PC-3 (cell line): ENCODE measurements around the gene FOS. TPM values are rescaled to one million over a fixed set of nuclear protein-coding genes. Genes with fewer than 3 reads are reported as not detected.

Experiments used
- ATAC-seq: fragments of 200-7000 bp; cut with Tn5 transposase; 2 replicates; pipeline ENCODE4 v1.9.1; 2020; ENCODE audit warnings: mild to moderate bottlenecking, moderate library complexity
- BruUV-seq: library from RNA; stranded (reverse); fragments of 400-500 nt; replicated peaks from 2 replicates; lab custom pipeline; 2021; lab: Mats Ljungman, UMichigan
- CTCF ChIA-PET: fragments of 300-600 bp; sonication (Branson Sonifier 250); formaldehyde crosslinking; loops from one replicate; lab custom pipeline; 2022; ENCODE audit warnings: antibody characterized with exemption; lab: Charles Lee
- POLR2A ChIA-PET: fragments of 300-600 bp; sonication (Branson Sonifier 250); formaldehyde crosslinking; loops from one replicate; lab custom pipeline; 2022; ENCODE audit warnings: antibody characterized with exemption; ENCODE audit not compliant: unreplicated experiment; lab: Charles Lee
- DNase-seq: peaks from one replicate; pipeline ENCODE4 v3.0.0-alpha.2; 2015
- H2AFZ ChIP-seq: fragments of 300-600 bp; sonication (generic); 2 replicates; pipeline ENCODE4 v1.6.0; 2016; ENCODE audit warnings: antibody characterized with exemption, low read length
- H3F3A ChIP-seq: fragments of 300-600 bp; sonication (generic); one replicate; pipeline ENCODE4 v1.6.0; 2017; ENCODE audit warnings: antibody characterized with exemption, low read length, control low read depth, mild to moderate bottlenecking; ENCODE audit not compliant: unreplicated experiment
- H3K27ac ChIP-seq: fragments of 300-600 bp; sonication (generic); 2 replicates; pipeline ENCODE4 v1.5.1; 2016; ENCODE audit warnings: mild to moderate bottlenecking, low read length
- H3K27me3 ChIP-seq: fragments of 300-600 bp; sonication (generic); 2 replicates; pipeline ENCODE4 v1.6.1; 2016; ENCODE audit warnings: low read length, mixed read lengths
- H3K36me3 ChIP-seq: fragments of 300-600 bp; sonication (generic); 2 replicates; pipeline ENCODE4 v1.6.1; 2016; ENCODE audit warnings: low read depth, mixed run types, low read length, mixed read lengths
- H3K4me1 ChIP-seq: fragments of 300-600 bp; sonication (generic); 2 replicates; pipeline ENCODE4 v1.5.1; 2016; ENCODE audit warnings: low read length; ENCODE audit not compliant: insufficient read depth
- H3K4me2 ChIP-seq: fragments of 300-600 bp; sonication (generic); 2 replicates; pipeline ENCODE4 v1.6.0; 2016; ENCODE audit warnings: low read length
- H3K4me3 ChIP-seq: fragments of 300-600 bp; sonication (generic); 2 replicates; pipeline ENCODE4 v1.5.1; 2016; ENCODE audit warnings: mild to moderate bottlenecking, low read length, mixed read lengths
- H3K79me2 ChIP-seq: fragments of 300-600 bp; sonication (generic); 2 replicates; pipeline ENCODE4 v1.6.1; 2017; ENCODE audit warnings: low read length, mixed read lengths
- H3K9ac ChIP-seq: fragments of 300-600 bp; sonication (generic); 2 replicates; pipeline ENCODE4 v1.6.0; 2016; ENCODE audit warnings: mild to moderate bottlenecking, low read length
- H3K9me2 ChIP-seq: fragments of 300-600 bp; sonication (generic); replicated peaks from 2 replicates; pipeline ENCODE4 v1.6.1; 2016; ENCODE audit warnings: mixed run types, low read length, mixed read lengths
- H3K9me3 ChIP-seq: fragments of 300-600 bp; sonication (generic); 2 replicates; pipeline ENCODE4 v1.6.1; 2016; ENCODE audit warnings: low read length, mixed read lengths
- H4K20me1 ChIP-seq: fragments of 300-600 bp; sonication (generic); 2 replicates; pipeline ENCODE4 v1.6.1; 2016; ENCODE audit warnings: low read length, mixed read lengths
- EZH2 ChIP-seq: fragments of 300-600 bp; sonication (generic); IDR thresholded peaks from one replicate; pipeline ENCODE4 v1.6.1; 2017; ENCODE audit warnings: antibody characterized with exemption, mild to moderate bottlenecking, low read length; ENCODE audit not compliant: unreplicated experiment
- EZH2phosphoT487 ChIP-seq: fragments of 300-600 bp; sonication (generic); IDR thresholded peaks from 2 replicates; pipeline ENCODE4 v1.6.1; 2018; ENCODE audit warnings: mild to moderate bottlenecking, antibody characterized with exemption, low read length, borderline replicate concordance
- intact Hi-C: fragments of 100-400 bp; cut with micrococcal nuclease; formaldehyde crosslinking; loops from 2 replicates; pipeline ENCODE4 v1.9.0; 2023
- total RNA-seq: library from RNA; depleted of rRNA; stranded (reverse); fragments of >200 nt; gene quantifications from 2 replicates; pipeline ENCODE4 v1.2.3, GENCODE V29; 2014
- TF ChIP-seq, protein P1 (sequence below): fragments of 300-600 bp; sonication (generic); conservative IDR thresholded peaks from 2 replicates; pipeline ENCODE4 v1.5.1; 2017; ENCODE audit warnings: antibody characterized with exemption, low read depth, mild to moderate bottlenecking, low read length

Gene FOS
- total RNA-seq, 1 experiment from 2014 or later: 99.2 TPM

DNA sequence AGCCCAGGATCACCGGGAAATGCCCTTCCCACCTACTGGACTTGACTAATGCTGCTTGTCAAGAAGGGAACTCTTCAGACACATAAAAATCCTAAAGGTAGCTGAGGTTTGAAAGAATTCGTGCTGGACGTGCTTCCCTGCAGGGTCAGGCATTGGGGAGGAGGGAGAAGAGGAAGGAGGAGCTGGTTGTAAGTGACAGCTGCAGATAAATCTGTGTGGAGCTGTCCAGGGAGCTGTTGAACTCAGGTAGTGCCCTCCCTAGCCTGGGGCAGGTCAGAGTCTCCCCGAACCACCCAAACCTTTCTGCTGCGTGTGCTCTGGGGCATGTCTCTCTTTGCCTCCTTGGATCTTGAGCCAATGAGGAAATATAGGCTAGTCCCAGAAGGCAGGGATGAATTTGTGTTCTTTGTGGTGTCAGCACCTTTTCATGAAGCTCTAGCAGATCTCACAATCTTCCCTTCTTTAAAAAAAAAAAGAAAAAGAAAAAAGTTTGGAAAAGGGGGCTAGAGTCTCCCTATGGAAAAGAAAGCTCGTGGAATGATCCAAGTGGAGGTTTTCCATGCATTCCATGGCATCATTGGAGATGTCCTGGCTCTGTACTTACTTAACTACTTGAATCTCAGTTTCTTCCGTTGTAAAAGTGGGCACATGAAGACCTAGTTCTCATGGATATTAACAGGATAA is 23.6 kb upstream of the FOS start:
- peak overlapping the region; percentile 49 for H3K9ac ChIP-seq
- H3F3A ChIP-seq: no peaks in the 10 kb centered on the region
- ChIA-PET CTCF (no interaction called here), POLR2A (no interaction called here)
- H3K79me2 ChIP-seq: no peaks in the 10 kb centered on the region
- no peaks in the 10 kb centered on the region for H3K9me2 ChIP-seq
- no peak overlapping the region for H2AFZ ChIP-seq
- H3K27me3 ChIP-seq: no peaks in the 10 kb centered on the region
- H3K36me3 ChIP-seq: no peaks in the 10 kb centered on the region
- no TSS peak for BruUV-seq
- no peaks in the 10 kb centered on the region for H3K9me3 ChIP-seq
- TF ChIP-seq EZH2: no peak
- TF ChIP-seq, protein P1, sequence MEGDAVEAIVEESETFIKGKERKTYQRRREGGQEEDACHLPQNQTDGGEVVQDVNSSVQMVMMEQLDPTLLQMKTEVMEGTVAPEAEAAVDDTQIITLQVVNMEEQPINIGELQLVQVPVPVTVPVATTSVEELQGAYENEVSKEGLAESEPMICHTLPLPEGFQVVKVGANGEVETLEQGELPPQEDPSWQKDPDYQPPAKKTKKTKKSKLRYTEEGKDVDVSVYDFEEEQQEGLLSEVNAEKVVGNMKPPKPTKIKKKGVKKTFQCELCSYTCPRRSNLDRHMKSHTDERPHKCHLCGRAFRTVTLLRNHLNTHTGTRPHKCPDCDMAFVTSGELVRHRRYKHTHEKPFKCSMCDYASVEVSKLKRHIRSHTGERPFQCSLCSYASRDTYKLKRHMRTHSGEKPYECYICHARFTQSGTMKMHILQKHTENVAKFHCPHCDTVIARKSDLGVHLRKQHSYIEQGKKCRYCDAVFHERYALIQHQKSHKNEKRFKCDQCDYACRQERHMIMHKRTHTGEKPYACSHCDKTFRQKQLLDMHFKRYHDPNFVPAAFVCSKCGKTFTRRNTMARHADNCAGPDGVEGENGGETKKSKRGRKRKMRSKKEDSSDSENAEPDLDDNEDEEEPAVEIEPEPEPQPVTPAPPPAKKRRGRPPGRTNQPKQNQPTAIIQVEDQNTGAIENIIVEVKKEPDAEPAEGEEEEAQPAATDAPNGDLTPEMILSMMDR: no peak
- TF ChIP-seq EZH2phosphoT487: no peak
- no peak for ATAC-seq
- intact Hi-C loops: no loop called here
- H3K4me2 ChIP-seq: peak overlapping the region; percentile 42
- H3K27ac ChIP-seq: peak overlapping the region; percentile 73
- no peak overlapping the region for H3K4me3 ChIP-seq
- no peaks in the 10 kb centered on the region for H4K20me1 ChIP-seq
- DNase-seq: peak; percentile 16
- H3K4me1 ChIP-seq: peaks cover 40% of the 10 kb centered on the region

DNA sequence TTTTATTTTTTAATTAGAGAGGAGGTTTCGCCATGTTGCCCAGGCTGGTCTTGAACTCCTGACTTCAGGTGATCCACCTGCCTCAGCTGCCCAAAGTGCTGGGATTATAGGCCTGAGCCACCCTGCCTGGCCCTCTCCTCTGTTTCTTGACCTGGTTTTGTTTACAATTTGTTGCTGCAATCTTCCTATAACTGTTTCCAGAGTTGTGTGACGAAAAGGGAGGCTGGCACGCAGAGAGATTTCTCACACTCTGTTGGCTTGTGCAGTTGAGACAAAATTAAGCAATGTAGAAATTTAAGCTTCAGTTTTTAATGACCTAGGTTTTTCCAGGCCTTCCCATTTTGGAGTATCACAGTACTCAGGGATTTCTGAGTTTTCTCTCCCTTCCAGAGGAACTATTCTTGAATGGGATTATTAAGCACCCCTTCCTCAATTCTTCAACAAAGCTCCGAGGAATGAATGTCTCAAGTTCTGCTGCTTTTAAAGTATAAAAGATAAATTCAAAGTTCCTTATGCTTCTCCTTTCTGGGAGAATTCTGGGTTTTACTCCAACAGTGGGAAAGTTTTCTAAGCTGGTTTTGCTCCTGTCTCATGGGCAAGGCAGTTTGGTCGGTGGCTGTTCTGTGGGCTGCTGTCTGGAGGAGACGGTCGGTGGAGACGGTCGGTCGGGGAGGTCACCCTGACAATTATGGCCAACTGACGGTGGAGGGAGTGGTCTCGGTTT is 20.4 kb upstream of the FOS start:
- BruUV-seq: TSS peak; percentile 89
- Histone ChIP-seq H3K4me1 (peaks cover 40% of the 10 kb centered on the region), H4K20me1 (no peaks in the 10 kb centered on the region), H3K4me2 (peak overlapping the region; percentile 90), H3K9me3 (no peaks in the 10 kb centered on the region), H3F3A (no peaks in the 10 kb centered on the region), H3K9me2 (no peaks in the 10 kb centered on the region), H2AFZ (peak overlapping the region; percentile 48), H3K36me3 (no peaks in the 10 kb centered on the region), H3K27me3 (no peaks in the 10 kb centered on the region), H3K4me3 (peak overlapping the region; percentile 38; the same call in 1 of the 2 replicates), H3K79me2 (no peaks in the 10 kb centered on the region), H3K27ac (peak overlapping the region; percentile 73), H3K9ac (peak overlapping the region; percentile 68)
- ATAC-seq (no peak), DNase-seq (no peak)
- CTCF ChIA-PET: no interaction called here
- TF ChIP-seq, protein P1: no peak
- TF ChIP-seq EZH2 (no peak), EZH2phosphoT487 (no peak)
- POLR2A ChIA-PET: no interaction called here
- intact Hi-C loops: no loop called here
